Inferior parietal cortex (tissue), 1 donor: ENCODE results near the gene MAD2L2.

ENCODE experiments used
- DNase-seq: peaks from one replicate; pipeline ENCODE4 v3.0.0-alpha.2; 2016; ENCODE audit errors: extremely low spot score

The MAD2L2 gene

GRCh38 chr1:11629184-11630016 is 51.5 kb downstream of the MAD2L2 start:
- DNase-seq, result no peak

GRCh38 chr1:11628767-11629166 is 52.2 kb downstream of the MAD2L2 start:
- no peak for DNase-seq

GRCh38 chr1:11626551-11626950 is 54.4 kb downstream of the MAD2L2 start:
- no peak for DNase-seq
